Measurements from ENCODE around the gene ZNF121. TPM values are rescaled to one million over a fixed set of nuclear protein-coding genes. Genes with fewer than 3 reads are reported as not detected.

ZNF121 gene
- total RNA-seq, 1 experiment from 2014 or later, result 35.5 TPM

DNA sequence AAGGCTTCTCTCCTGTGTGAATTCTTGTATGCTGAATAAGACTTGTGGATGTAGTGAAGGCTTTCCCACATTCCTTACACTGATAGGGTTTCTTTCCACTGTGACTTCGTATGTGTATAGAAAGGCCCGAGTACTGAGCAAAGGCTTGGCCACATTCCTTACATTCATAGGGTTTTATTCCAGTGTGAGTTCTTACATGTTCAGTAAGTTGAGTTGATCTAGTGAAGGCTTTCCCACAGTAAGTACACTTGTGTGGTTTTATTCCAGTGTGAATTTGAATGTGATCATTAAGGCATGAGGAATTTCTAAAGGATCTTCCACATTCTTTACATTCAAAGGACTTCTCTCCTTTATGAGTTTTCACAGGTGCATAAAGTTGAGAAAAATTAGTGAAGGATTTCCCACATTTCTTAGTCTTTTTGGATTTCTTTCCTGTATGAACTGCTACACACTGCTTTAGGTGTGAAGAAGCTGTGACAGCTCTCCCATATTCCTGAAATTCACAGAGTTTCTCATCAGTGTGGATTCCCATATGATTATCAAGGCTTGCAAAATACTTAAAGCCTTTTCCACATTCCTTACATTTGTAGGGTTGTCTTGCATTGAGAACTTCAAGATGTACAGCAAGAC is 26.3 kb upstream of the ZNF121 start:
- Histone ChIP-seq H3K4me3 (ENCODE audit: low read depth, low read length) (no peak overlapping the region), H3K27me3 (replicated peaks; ENCODE audit: control insufficient read depth, insufficient read depth, low read length) (no peaks in the 10 kb centered on the region), H3K9me3 (peaks cover 30% of the 10 kb centered on the region), H3K36me3 (ENCODE audit: control insufficient read depth, insufficient read depth, low read length) (peaks cover 6% of the 10 kb centered on the region), H3K4me1 (no peaks in the 10 kb centered on the region)
- TF ChIP-seq, protein P1, sequence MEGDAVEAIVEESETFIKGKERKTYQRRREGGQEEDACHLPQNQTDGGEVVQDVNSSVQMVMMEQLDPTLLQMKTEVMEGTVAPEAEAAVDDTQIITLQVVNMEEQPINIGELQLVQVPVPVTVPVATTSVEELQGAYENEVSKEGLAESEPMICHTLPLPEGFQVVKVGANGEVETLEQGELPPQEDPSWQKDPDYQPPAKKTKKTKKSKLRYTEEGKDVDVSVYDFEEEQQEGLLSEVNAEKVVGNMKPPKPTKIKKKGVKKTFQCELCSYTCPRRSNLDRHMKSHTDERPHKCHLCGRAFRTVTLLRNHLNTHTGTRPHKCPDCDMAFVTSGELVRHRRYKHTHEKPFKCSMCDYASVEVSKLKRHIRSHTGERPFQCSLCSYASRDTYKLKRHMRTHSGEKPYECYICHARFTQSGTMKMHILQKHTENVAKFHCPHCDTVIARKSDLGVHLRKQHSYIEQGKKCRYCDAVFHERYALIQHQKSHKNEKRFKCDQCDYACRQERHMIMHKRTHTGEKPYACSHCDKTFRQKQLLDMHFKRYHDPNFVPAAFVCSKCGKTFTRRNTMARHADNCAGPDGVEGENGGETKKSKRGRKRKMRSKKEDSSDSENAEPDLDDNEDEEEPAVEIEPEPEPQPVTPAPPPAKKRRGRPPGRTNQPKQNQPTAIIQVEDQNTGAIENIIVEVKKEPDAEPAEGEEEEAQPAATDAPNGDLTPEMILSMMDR (IDR thresholded peaks at IDR 0.05; ENCODE audit: insufficient read depth in 1 of 2, low read depth in 1 of 2, low read length in 1 of 2, severe bottlenecking in 1 of 2, unreplicated experiment in 1 of 2), result no peak
- H3K4me1 Mint-ChIP-seq (ENCODE audit: low read depth, unreplicated experiment), result no peaks in the 10 kb centered on the region
- H3K36me3 Mint-ChIP-seq (ENCODE audit: insufficient read depth, unreplicated experiment), result peaks cover 68% of the 10 kb centered on the region
- no peaks in the 10 kb centered on the region for H3K27me3 Mint-ChIP-seq (ENCODE audit: insufficient read depth, unreplicated experiment)
- ChIA-PET CTCF (no interaction called here), POLR2A (no interaction called here)
- BruUV-seq (replicated peaks), result TSS peak; percentile 16
- no peak overlapping the region for H3K27ac Mint-ChIP-seq (ENCODE audit: unreplicated experiment)
- peaks cover 20% of the 10 kb centered on the region for H3K9me3 Mint-ChIP-seq (ENCODE audit: unreplicated experiment)
- H3K4me3 Mint-ChIP-seq (ENCODE audit: unreplicated experiment), result no peak overlapping the region
- DNase-seq, result no peak
- intact Hi-C loops (cut with micrococcal nuclease; ENCODE audit: unreplicated experiment), result no loop called here

DNA sequence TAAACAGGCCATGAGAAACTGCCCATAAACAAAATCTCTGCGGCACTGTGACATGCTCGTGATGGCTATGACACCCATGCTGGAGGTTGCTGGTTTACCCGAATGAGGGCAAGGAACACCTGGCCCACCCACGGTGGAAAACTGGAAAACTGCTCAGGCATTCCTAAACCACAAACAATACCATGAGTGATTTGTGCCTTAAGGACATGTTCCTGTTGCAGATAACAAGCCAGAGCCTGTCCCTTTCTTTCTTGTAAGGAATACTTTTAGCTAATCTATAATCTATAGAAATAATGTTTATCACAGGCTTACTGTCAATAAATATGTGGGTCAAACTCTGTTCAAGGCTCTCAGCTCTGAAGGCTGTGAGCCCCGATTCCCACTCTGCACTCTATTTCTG is 24.6 kb upstream of the ZNF121 start:
- H3K36me3 ChIP-seq (ENCODE audit: control insufficient read depth, insufficient read depth, low read length), result peaks cover 6% of the 10 kb centered on the region
- H3K27me3 ChIP-seq (replicated peaks; ENCODE audit: control insufficient read depth, insufficient read depth, low read length), result no peaks in the 10 kb centered on the region
- Mint-ChIP-seq H3K9me3 (ENCODE audit: unreplicated experiment) (peaks cover 24% of the 10 kb centered on the region), H3K4me3 (ENCODE audit: unreplicated experiment) (no peak overlapping the region), H3K36me3 (ENCODE audit: insufficient read depth, unreplicated experiment) (peaks cover 60% of the 10 kb centered on the region), H3K27ac (ENCODE audit: unreplicated experiment) (no peak overlapping the region), H3K4me1 (ENCODE audit: low read depth, unreplicated experiment) (no peaks in the 10 kb centered on the region), H3K27me3 (ENCODE audit: insufficient read depth, unreplicated experiment) (peaks cover under 1% of the 10 kb centered on the region)
- ChIA-PET POLR2A (no interaction called here), CTCF (no interaction called here)
- TF ChIP-seq, protein P1 (IDR thresholded peaks at IDR 0.05; ENCODE audit: insufficient read depth in 1 of 2, low read depth in 1 of 2, low read length in 1 of 2, severe bottlenecking in 1 of 2, unreplicated experiment in 1 of 2), result no peak
- intact Hi-C loops (cut with micrococcal nuclease; ENCODE audit: unreplicated experiment), result no loop called here
- no TSS peak for BruUV-seq (replicated peaks)
- DNase-seq, result no peak
- no peaks in the 10 kb centered on the region for H3K4me1 ChIP-seq
- H3K4me3 ChIP-seq (ENCODE audit: low read depth, low read length), result no peak overlapping the region
- peaks cover 30% of the 10 kb centered on the region for H3K9me3 ChIP-seq

DNA sequence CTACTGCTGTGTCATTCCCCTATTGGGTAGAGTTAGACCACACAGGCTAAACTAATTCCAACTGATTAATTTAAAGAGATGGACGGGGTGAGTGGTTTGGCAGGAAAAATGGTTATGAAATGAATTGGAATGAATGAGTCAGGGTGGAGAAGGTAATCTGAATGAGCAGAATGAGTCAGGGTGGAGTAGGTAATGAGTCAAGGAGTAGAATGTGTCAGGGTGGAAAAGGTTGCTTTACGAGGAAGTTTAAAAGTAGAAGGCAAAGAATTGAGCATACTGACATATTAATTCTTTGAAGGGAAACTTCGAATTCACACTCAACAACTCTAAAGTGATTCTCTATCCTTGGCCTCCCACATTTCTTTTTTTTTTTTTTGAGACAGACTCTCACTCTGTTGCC is 12.7 kb upstream of the ZNF121 start:
- ChIA-PET CTCF (no interaction called here), POLR2A (no interaction called here)
- Histone ChIP-seq H3K27me3 (replicated peaks; ENCODE audit: control insufficient read depth, insufficient read depth, low read length) (no peaks in the 10 kb centered on the region), H3K4me1 (no peaks in the 10 kb centered on the region), H3K36me3 (ENCODE audit: control insufficient read depth, insufficient read depth, low read length) (no peaks in the 10 kb centered on the region), H3K9me3 (no peaks in the 10 kb centered on the region; the same call in 1 of the 2 replicates), H3K4me3 (ENCODE audit: low read depth, low read length) (no peak overlapping the region)
- BruUV-seq (replicated peaks), result no TSS peak
- Mint-ChIP-seq H3K27me3 (ENCODE audit: insufficient read depth, unreplicated experiment) (no peaks in the 10 kb centered on the region), H3K4me3 (ENCODE audit: unreplicated experiment) (no peak overlapping the region), H3K9me3 (ENCODE audit: unreplicated experiment) (peaks cover 10% of the 10 kb centered on the region), H3K4me1 (ENCODE audit: low read depth, unreplicated experiment) (no peaks in the 10 kb centered on the region), H3K36me3 (ENCODE audit: insufficient read depth, unreplicated experiment) (peaks cover 9% of the 10 kb centered on the region), H3K27ac (ENCODE audit: unreplicated experiment) (no peak overlapping the region)
- intact Hi-C loops (cut with micrococcal nuclease; ENCODE audit: unreplicated experiment), result no loop called here
- TF ChIP-seq, protein P1 (IDR thresholded peaks at IDR 0.05; ENCODE audit: insufficient read depth in 1 of 2, low read depth in 1 of 2, low read length in 1 of 2, severe bottlenecking in 1 of 2, unreplicated experiment in 1 of 2), result no peak
- DNase-seq, result no peak
